Stimulated activated CD8-positive, alpha-beta memory T cell treated with anti-CD3 and anti-CD28 coated beads, Interleukin-15, amount 100 ng/mL, for 1 hour (primary cell): ENCODE measurements around the gene BOLA2B.
"Not testable (repeated sequence)": the region's sequence is repeated elsewhere in the genome, so short reads cannot be mapped to it uniquely, and the experiment has no call there.

Experiments used
- DNase-seq: peaks from one replicate; pipeline ENCODE4 v3.0.0-alpha.2; 2020; ENCODE audit warnings: low read depth

BOLA2B gene

DNA sequence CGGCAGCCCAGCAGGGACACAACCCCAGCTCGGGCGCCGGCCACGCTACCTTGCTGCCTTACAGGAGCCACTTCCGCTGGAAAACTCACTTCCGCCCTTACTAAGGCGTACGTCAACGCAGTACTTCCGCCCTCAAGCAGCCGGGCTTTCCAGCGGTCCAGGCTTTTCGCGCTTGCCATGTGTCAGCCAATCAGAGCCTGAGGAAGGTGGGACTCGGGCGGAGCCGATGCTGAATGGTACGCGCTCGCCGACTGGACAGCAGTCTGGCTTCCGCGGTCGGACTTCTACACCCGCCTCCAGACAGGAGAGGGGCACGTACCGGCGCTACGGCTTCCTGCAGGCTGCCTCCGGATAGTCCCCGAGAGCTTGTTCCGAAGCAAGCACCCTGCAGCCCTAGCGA lies at the start of gene BOLA2B, which contains the start of gene SLX1A:
Gene BOLA2B, minus strand, starts transcription at position 52 of the 400 bp plus-strand sequence. CDS start 71 bp downstream, outside the sequence.
Gene SLX1A, plus strand, starts transcription at position 261 of the 400 bp plus-strand sequence. CDS start 210 bp downstream, outside the sequence.
- DNase-seq: not testable (repeated sequence)

DNA sequence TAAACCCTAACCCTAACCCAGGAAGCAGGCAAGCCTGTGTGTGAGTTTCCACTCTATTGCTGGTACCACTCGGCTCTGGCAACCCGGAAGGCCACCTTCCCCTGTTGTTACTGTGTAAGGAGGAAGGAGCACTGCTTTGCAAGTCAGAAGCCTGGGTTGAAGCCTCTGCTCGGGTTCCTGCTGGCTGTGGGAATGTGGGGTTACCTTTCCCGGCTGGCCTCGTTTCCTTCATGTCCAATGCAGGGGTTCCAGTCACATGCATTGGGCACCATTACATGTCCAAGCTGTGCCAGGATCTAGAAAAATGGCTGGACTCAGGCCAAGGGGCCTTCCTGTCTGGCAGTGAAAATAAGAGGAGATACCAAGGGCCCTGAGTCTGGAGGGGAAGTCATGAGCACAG lies 23.6 kb upstream of the BOLA2B start:
- DNase-seq: not testable (repeated sequence)

DNA sequence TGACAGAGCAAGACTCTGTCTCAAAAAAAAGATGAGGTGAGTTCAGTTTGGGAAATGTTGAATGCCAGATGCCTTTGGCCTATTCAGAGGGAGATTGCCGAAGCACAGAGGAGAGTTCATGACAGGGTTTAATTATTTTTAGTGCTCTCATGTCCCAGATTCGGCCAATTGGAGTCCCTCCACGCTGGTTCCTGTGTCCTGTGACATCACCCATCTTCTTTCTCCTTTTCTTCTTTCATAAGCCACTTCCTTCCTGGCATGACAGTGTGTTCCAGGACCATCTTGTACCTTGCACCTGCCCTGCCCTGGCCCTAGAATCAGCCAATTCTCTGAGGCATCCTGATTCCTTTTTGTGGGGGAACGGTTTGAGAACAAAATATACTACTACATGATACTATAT lies 17.9 kb upstream of the BOLA2B start:
- not testable (repeated sequence) for DNase-seq

GRCh38 chr16:30209032-30209431 lies 15.6 kb upstream of the BOLA2B start:
- DNase-seq: not testable (repeated sequence)

- DNase-seq: not testable (repeated sequence)
These were observed 13.7 kb upstream of the BOLA2B start for GRCh38 chr16:30207063-30207704.

DNA sequence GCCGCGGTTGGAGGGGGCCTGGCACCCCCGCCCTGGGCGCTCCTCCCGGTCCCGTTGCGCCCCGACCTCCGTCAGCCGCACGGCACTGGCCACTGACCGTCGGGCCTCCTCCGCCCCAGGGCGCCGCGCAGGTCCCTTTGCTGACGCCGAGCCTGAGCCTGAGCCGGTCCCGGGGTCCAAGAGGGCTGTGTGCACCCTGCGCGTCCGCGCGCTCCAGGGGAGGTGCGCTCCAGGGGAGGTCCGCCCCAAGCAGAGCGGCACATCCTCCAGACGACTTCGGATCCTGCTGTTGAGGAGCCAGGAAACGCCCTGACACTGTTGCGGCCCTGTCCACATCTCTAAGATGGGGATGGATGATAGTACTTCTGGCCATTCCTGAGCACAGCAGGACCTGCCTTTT lies 12.8 kb upstream of the BOLA2B start:
- not testable (repeated sequence) for DNase-seq

DNA sequence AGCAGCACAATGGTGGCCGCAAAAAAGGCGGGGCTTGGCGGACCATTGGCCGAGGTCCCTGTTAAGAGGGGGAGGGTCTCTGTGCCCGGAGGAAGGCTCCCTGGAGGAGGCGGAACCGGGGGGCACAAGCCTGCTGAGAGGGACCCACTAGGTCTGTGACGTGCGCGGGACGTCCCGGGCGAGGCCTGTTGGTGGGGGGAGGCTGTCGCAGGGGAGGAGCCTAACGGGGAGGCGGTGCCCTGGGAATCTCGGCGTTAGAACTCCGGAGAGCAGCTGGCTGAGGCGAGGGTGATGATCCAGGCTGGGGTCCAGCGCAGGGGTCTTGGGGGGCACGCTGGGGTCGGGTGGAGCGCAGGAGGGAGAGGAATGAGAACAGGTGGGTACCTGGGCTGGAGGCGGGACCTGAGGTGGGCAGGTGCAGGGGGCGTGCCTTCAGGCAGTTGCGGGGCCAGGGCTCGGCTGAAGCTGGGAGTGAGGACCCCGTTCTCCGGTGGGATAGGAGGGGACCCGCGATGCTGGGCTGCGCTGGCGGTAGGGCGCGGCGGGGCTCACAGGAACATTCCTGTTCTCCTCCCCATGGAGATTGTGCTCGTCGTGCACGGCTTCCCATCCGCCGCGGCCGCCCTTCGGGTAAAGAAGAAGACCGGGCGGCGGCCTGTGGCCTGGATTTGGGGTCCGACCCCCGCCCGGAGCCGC lies 12.2 kb upstream of the BOLA2B start:
- DNase-seq: not testable (repeated sequence)

- DNase-seq: not testable (repeated sequence)
These were observed 6.3 kb upstream of the BOLA2B start for GRCh38 chr16:30199608-30200343.

DNA sequence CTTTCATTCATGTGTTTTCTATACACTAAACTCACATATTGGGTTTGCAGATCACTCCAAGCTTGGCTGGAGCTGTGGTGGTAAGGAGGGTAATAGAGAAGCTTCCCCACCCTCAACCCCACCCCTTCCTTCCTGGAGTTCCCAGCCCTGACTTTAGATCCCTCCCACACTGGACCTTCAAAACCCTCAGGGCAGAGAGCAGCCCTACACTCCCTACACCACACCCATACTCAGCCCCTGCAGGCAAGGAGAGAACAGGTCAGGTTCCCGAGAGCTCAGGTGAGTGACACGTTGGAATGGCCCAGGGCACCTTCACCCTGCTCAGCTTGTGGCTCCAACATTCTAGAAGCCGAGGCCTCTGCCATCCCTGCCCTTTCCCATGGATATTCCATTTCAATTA lies 5.6 kb upstream of the BOLA2B start, which contains the start of gene SULT1A3:
Gene SULT1A3, plus strand, starts transcription at position 207 of the 400 bp plus-strand sequence. CDS start 1,474 bp downstream, outside the sequence.
- DNase-seq: not testable (repeated sequence)

- DNase-seq: not testable (repeated sequence)
These were observed 3.5 kb upstream of the BOLA2B start for GRCh38 chr16:30197001-30197400.

DNA sequence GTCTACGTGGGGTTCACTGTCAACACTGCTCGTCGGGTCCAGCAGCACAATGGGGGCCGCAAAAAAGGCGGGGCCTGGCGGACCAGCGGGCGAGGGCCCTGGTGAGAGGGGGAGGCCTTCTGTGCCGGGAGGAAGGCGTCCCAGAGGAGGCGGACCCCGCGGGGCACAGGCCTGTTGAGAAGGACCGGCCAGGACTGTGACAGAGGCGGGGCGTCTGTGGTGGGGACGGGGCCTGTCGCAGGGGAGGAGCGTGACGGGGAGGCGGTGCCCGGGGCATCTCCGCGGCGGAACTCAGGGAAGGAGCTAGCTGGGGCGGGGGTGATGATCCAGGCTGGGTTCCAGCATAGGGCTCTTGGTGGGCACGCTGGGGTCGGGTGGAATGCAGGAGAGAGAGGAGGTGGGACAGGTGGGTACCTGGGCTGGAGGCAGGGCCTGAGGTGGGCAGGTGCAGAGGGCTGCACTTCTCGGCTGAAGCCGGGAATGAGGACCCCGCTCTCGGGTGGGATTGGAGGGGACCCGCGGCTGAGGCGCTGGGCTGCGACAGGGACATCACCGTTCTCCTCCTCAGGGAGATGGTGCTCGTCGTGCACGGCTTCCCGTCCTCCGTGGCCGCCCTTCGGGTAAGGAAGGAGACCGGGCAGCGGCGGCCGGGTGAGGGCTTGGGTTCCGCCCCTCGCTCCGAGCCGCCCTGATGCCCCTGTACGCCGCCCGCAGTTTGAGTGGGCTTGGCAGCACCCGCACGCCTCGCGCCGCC lies 883 bp upstream of the BOLA2B start:
- DNase-seq: not testable (repeated sequence)

DNA sequence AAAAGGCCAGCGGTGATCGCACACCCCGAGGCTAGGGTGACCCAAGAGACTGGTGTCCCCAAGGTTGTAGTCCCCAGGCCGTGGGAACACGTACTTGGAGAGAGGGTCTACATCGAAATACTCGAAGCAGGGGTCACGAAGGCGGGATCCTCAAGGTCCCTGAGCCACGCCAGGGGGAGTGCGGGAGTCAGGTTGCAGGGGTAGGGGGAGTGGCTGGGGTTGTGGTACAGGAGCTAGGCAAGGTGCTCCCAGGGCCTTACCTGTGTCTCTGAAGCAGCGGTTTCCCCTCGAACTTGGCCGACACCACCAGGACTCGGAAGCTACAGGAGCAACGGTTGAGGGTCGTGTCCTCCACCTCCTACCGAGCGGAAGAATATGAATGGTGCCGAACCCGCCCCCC lies 368 bp downstream of the BOLA2B start:
- not testable (repeated sequence) for DNase-seq

DNA sequence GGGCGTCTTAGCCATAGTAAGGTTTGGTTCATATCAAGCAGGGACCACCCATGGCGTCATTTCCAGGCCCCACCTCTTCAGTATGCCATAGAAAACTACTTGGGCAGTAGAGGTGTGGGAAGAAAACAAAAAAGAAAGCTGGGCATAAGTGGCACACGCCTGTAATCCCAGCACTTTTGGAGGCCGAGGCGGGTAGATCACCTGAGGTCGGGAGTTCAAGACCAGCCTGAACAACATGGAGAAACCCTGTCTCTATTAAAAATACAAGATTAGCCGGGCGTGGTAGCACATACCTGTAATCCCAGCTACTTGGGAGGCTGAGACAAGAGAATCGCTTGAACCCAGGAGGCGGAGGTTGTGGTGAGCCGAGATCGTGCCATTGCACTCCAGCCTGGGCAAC lies 2.3 kb downstream of the BOLA2B start:
- not testable (repeated sequence) for DNase-seq

DNA sequence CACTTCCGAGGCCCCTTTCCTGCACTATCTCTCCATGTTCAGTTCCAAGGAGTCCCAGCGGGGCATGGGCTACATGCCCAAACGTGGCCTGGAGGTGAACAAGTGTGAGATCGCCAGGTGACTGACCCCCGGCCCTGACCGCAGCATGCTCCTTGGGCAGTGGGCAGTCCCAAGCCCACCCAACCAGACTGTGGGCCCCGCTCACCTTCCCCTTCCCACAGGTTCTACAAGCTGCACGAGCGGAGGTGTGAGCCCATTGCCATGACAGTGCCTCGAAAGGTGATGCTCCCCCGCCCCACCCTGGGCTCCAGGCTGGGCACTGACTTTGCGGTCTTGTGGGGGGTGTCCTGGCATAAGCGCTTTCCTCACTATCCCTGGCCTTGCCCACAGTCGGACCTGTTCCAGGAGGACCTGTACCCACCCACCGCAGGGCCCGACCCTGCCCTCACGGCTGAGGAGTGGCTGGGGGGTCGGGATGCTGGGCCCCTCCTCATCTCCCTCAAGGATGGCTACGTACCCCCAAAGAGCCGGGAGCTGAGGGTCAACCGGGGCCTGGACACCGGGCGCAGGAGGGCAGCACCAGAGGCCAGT lies 5.4 kb downstream of the BOLA2B start:
- no peak for DNase-seq

DNA sequence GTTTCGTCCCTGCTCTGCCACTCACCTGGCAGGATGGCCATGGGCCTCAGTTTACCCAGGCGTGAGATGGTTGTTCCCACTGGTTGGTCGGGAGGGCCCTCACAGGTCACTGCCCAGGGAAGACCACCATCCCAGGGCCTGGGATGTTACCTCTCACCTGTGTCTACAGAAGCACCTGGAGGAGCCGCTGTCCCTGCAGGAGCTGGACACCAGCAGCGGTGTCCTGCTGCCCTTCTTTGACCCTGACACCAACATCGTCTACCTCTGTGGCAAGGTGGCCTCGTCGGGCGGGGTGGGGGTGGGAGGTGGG lies 6.0 kb downstream of the BOLA2B start:
- DNase-seq: no peak

DNA sequence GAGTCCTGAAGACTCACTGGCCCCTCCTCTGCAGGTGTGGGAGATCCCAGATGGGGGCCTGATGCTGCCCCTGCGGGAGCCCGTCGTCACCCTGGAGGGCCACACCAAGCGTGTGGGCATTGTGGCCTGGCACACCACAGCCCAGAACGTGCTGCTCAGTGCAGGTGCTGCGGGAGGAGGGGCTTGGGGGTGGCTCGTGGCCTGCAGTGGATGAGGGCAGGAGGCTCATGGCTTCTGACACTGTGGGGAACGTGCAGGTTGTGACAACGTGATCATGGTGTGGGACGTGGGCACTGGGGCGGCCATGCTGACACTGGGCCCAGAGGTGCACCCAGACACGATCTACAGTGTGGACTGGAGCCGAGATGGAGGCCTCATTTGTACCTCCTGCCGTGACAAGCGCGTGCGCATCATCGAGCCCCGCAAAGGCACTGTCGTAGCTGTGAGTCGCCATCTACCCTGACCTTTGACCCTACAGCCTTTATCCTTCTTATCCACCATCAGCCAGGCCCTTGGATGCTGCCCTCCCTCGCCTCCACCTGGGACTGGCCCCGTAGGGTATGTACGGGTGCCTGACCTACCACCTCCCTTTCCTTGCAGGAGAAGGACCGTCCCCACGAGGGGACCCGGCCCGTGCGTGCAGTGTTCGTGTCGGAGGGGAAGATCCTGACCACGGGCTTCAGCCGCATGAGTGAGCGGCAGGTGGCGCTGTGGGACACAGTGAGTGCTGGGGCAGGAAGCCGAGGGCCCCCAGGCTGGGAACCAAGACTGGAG lies 6.5 kb downstream of the BOLA2B start:
- DNase-seq: peak; percentile 83

DNA sequence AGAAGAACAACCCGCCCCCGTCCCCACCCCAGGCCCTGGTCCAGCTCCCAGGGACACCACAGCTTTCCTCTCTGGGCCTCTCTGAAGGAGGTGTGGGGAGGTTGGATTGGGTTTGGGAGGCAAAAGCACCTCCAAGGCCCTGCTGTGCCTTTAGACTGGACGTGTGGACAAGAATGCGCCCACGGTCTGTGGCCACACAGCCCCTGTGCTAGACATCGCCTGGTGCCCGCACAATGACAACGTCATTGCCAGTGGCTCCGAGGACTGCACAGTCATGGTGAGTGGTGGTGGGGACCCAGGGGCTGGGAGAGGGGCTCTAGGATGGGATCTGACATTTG lies 7.1 kb downstream of the BOLA2B start:
- DNase-seq: no peak

DNA sequence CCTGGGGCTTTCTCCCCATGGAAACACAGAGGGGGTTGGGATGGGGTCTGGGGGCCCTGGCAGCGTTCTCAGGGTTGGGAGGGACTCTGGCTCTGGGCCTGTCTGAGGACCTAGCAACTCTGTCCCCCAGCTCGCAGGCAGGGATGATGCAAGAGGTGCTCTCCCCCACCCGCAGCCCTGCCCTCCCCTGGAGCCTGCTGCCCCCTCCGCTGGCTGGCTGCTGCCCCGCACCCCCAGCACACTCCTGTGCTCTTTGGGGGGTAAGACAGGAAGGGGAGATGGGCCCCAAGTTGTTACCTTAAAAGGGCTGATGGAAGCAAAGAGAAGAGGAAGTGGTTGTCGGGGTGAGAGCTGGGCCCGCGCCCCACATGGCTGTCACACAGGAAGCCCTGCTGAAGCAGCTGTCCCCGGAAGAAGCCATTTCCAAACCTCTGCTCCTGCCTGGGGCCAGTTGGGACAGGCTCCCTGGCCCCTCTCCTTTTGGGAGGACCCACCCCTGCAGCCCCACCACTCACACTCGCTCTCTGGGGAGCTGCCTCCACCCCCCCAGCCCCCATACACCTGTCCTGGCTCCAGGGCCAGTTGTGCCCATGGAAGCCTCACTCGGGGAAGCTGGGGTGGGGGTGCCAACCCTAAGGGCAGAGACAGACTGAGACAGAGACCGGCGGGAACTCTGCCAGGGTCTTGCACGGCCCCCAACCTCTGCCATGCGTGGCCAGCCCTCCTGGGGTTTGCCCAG lies 7.6 kb downstream of the BOLA2B start:
- peak; percentile 68 for DNase-seq

DNA sequence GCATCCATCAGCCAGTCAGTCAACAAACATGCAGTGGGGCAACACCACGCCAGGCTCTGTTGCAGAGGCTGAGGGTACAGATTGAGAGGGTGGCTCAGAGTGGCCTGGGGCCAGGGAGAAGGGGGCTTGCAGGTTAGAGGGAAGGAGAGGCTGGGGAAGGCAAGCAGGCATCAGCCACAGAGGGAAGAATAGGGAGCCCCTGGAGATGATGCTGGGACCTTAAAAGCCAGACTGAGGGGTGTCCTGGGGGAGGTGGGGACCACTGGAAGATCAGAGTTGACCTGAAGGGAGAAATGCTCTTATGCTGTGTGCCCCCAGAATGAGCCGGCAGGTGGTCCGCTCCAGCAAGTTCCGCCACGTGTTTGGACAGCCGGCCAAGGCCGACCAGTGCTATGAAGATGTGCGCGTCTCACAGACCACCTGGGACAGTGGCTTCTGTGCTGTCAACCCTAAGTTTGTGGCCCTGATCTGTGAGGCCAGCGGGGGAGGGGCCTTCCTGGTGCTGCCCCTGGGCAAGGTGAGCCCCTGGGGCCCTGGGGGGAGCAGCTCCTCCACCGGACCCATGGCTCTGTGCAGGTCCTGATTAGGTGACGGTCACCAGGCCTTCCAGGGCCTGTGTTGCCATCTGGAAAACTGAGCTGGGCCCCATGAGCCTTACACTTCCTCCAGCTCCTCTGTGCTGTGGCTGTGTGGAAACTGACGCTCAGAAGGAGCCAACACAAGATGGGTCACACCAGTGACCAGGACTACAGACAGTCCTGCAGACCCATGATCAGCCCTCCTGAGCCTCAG lies 8.4 kb downstream of the BOLA2B start:
- DNase-seq: peak; percentile 15
